Uterus (tissue), 2 donors: ENCODE results near the gene STRIT1.

ENCODE experiments used
- POLR2A ChIP-seq, 2 donors: fragments of 450-650 bp; IDR thresholded peaks; one replicate each; pipeline ENCODE4 v1.6.1; 2016; ENCODE audit warnings: antibody characterized with exemption in 2 of 2, mild to moderate bottlenecking in 1 of 2, moderate library complexity in 1 of 2
- TF ChIP-seq, protein P1 (sequence below), 4 experiments: fragments of 200-600 bp in 2 of 4; fragments of 450-650 bp in 2 of 4; sonication (generic) in 2 of 4; IDR thresholded peaks; one replicate each; pipeline ENCODE4 v1.5.1; 2016 to 2019; ENCODE audit warnings: antibody characterized with exemption in 4 of 4, mild to moderate bottlenecking in 2 of 4, moderate library complexity in 1 of 4

DNA sequence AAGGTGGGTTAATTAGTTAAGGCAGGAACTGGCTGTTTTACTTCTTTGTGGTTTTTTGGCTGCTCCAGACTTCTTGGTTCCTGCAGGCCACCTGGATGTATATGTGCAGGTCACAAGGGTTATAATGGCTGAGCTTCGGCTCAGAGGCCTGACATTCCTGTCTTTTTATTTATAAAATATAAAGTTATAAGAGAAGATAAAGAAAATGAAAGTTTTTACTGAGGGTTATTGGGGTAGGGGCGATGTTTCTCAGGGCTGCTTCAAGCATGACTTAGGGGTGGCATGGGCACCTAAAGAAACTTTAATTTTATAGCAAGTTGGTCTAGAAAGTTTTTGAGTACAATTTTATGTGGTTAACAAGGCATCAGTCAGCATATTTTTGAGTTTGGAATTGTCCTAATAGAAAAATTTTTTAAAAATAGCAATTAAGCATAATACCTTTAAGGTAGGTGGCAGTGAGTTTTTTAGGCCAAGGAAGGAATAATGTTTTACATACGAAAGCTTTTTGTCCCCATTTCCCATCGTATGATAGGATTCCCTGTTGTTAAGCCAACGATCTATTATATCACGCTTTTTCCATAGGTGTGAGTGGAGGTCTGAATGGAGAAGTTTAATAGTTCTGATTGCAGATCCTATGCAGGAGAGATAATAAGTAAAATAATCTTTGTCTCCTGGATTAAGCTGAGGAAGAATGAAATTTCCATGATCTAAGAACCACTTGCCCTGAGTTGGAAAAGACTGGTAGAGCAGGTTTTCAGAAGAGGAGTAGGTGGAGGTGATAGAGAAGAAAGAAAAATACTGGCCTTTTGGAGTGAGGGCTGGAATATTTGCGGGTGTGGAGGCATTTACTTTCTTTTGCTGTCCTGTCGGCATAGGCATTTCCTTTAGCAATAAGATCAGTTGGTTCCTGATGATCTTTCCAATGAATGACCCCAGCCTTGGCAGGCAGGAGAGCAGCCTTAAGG, 10.1 kb downstream of the STRIT1 start:
- TF ChIP-seq, protein P1, sequence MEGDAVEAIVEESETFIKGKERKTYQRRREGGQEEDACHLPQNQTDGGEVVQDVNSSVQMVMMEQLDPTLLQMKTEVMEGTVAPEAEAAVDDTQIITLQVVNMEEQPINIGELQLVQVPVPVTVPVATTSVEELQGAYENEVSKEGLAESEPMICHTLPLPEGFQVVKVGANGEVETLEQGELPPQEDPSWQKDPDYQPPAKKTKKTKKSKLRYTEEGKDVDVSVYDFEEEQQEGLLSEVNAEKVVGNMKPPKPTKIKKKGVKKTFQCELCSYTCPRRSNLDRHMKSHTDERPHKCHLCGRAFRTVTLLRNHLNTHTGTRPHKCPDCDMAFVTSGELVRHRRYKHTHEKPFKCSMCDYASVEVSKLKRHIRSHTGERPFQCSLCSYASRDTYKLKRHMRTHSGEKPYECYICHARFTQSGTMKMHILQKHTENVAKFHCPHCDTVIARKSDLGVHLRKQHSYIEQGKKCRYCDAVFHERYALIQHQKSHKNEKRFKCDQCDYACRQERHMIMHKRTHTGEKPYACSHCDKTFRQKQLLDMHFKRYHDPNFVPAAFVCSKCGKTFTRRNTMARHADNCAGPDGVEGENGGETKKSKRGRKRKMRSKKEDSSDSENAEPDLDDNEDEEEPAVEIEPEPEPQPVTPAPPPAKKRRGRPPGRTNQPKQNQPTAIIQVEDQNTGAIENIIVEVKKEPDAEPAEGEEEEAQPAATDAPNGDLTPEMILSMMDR (IDR thresholded peaks at IDR 0.05): no peak
- no peak for TF ChIP-seq POLR2A (IDR thresholded peaks at IDR 0.05)
